Stimulated activated naive CD8-positive, alpha-beta T cell treated with anti-CD3 and anti-CD28 coated beads, Interleukin-15, Interleukin-2, amounts not matched to agents 100 U/mL and 50 U/mL, for 24 hours (primary cell): Measurements from ENCODE around the gene ADPRS.

Experiments used
- ATAC-seq: fragments of 150-1000 bp; cut with Tn5 transposase; one replicate; pipeline ENCODE4 v1.10.0; 2021
- DNase-seq: peaks from one replicate; pipeline ENCODE4 v3.0.0; 2021

ADPRS gene

DNA sequence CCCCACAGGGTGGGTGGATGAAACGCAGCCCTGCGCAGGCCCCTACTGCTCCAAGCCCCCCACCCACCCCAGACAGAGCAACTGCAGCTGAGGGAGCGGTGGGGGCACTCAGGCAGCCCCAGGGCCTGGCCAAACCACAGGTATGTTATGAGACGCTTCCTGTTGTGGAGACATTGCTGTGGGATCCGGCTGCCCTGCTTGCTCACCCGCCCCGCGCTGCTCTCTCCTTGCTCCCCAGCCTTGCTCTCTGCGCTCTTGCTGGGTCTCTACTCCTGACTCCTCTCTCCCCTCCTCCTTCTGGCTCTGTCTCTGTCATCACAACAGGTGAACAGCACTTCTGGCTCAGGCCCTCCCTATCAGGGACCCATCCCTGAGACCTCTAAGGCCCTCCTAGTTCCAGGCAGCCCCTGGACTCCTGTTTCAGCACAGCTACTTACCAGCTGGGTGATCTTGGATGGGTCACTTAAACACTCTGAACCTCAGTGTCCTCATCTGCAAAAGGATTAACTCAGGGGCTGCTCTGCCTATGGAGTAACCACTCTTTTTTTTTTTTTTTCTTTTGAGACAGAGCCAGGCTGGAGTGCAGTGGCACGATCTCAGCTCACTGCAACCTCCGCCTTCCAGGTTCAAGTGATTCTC is 20.5 kb downstream of the ADPRS start:
- DNase-seq (peak; percentile 50), ATAC-seq (peak; percentile 71)

DNA sequence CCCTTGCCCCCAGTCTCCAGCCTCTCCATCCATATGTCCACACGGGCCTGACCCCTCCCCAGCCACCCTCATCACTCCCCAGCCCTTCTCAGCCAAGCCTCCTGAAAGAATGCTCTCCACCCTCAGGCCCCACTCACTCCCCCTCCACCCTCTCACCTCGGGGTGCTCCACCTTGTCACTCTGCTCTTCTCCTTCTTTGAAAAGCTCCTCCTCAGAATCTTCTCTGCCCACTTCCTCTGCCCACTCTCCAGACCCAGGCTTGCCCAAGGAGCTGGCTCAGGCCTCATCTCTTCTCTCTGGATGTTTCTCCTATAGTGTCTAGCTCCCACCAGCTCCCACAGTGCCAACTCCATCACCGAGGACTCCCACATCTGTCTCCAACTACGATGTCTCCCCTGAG is 22.5 kb downstream of the ADPRS start:
- DNase-seq (no peak), ATAC-seq (no peak)

DNA sequence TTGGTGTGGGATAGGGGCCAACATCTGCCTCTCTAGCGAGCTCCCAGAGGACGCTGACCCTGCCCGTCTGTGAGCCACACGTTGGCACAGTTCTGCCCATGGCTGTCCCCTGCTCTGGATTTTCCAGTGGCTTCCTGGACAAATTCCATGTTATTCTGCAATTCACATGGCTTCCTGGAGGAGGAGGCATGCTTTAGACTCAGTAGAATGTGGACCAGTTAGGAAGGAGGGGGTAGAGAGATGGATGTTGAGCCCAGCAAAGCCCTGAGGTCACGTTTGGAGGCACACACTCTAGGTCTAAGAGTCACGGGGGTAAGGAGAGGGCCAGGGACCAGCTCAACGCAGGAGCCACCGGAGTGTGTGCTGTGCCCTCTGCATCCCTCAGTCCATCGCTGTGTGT is 24.1 kb downstream of the ADPRS start:
- no peak for DNase-seq
- no peak for ATAC-seq

DNA sequence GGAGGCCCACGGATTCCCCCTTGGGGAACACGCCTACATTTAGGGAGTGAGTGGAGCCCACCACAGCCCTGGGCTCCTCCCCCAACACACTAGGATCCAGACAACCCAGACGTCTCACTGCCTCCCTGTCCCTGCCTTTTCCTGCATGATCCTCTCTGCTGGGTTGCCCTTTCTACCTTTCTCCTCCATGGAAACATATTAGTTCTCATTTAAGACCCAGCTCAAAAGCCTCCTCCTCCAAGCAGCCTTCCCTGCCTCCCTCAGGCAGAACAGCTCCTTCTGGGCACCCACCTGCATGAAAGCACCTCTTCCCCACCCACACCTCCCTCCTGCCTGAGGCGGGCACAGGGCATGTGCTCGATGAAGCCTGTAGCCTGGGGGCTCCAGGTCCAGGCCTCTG is 25.7 kb downstream of the ADPRS start:
- no peak for ATAC-seq

DNA sequence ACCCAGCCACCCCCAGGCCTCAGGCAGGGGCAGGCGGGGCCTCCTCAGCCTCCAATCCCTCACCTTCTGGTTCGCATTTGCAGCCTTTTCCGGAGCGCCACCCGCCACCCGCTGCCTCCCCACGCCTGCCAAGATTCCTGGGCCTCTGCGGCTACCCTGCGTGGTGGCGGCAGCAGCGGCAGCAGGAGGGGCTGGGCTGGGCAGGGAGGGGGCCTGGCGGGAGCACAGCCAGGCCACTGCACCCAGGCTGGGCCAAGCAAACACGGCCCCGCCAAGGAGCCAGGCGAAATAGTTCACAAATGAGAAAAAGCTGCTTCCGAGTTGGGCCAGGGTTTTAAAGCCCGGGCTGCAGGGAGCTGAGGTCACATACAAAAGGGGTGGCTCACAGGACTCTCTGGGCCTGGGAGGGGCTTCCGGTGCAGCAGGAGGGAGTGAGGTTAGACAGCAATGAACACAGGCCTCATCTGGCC is 26.5 kb downstream of the ADPRS start:
- ATAC-seq (no peak), DNase-seq (no peak)

More for the DNA sequence above, 25.7 kb downstream of the ADPRS start:
- no peak for DNase-seq

DNA sequence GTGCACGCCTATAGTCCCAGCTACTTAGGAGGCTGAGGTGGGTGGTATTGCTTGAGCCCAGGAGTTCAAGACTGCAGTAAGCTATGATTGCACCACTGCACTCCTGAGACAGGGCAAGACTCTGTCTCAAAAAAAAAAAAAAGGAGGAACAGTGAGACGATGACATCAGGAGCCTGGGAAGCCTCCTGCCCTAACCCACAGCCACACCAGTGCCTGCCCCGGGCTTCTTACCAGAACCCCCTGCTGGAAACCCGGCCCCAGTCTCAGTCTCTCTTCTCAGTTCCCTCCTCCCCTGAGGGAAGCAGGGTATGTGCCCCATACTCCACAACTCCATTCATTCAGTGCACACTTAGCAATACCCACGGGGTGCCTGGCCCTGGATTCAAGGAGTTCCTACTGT is 27.2 kb downstream of the ADPRS start:
- no peak for ATAC-seq
- no peak for DNase-seq

DNA sequence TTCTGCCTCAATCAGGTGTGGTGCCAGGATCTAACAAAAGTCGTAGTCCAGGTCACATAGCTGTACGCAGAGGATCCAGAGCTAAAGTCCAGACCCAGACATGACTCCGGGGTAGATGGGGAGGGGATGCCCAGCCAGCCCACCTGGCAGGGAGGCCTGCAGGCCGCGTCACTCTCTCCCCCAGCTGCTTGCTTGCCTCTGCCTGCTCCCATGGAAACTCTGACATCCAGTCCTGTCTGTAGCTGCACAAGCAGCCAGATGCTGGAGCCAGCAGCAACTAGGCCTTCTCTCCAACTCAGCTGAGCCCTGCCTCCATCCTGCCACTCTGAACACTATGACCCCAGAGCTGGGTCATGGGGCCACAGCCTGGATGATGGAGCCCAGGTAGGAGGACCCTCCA is 28.2 kb downstream of the ADPRS start:
- ATAC-seq (no peak), DNase-seq (no peak)

DNA sequence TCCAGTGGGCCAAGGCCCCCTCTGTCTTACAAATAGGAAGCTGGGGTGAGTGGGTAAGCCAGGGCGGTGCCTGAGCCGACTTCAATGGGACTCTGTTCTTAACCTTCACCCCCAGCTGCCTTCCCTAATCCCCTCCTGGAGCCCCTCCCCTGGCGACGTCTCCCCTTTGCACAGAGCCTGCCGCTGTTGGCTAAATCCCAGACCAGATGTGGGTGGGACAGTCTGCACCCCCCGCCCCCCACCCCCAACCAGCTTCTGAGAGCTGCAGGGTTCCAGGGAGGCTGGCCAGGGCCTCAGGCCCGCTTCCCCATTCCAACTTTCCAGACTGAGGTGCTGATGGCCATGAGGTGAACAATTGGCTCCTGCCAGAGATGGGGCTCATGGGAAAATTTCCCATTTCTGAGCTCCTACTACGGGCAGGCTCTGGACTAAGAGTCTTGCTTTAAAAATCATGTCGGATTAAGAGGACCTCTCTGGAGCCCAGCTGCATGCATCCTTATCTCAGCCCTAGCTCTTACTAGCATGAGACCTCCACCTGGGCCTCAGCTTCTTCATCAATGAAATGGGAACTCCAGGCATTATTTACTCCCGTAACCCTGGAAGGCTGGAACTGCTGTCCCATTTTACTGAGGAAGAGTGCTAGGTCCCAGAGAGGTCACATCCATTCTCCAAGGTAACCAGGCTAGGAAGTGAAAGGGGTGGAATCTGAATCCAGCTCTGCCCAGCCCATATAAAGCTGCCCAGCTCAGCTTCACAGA is 29.9 kb downstream of the ADPRS start:
- ATAC-seq (no peak), DNase-seq (no peak)

DNA sequence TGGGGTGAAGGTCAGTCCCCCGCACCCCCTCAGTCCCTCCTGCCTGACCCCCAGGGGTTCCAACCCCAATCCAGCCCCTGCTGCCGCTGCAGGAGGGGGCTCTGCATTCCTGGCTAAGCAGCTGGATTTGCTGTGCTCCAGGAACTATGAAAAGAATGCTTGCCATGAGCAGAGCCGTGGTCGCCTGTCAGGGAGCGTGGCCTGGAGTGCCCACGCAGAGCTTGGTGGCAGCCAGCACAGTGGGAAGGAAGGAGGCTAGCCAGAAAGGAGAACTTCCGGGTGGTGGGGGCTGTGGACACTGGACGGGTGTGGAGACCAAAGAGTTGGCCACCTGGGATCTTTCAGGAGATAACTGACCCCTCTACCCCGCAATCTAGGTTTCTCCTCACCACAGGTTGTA is 30.8 kb downstream of the ADPRS start:
- no peak for ATAC-seq
- DNase-seq = no peak

DNA sequence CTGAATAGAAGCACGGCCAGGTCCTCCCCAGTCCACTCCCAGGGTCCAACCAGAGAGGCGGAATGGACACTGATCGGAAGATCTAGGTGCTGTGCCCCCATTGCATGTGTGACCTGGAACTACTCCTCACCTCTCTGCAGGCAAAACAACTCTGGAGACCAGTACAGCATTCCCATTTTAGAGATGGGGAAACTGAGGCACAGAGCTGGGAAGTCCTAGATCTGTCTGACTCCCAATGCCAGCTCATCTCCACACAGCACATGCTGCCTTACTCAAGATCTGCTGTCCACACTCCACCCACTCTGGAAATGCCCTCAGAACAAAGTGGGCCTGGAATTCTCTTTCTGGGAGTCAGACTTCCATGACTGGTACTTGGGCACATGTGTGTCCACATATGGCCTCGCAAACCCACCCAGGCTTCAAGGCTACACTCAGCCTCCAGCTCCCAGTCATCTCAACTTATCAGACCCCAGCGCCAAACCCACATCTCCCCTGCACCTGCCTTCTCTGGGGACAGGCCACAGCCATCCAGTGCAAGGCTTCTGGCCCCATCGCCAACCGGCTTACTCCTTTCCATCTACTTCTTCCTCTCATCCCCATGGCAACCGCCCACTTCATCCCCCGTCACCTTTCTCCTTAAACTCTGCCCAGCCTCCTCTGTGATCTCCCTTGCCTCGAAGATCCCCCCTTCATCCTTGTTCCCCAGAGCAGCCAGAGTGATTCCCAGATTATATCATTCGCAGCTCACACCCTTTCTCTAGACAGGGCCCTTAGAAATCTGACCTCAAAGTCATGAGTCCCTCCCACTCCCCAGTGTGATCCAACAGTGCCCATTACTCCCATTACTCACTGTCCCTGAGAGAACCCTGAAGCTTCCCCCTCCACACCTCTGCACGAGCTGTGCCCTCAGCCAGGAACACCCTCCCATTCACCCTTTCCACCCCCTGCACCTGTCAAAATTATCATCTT is 33.7 kb downstream of the ADPRS start:
- ATAC-seq (no peak), DNase-seq (no peak)

DNA sequence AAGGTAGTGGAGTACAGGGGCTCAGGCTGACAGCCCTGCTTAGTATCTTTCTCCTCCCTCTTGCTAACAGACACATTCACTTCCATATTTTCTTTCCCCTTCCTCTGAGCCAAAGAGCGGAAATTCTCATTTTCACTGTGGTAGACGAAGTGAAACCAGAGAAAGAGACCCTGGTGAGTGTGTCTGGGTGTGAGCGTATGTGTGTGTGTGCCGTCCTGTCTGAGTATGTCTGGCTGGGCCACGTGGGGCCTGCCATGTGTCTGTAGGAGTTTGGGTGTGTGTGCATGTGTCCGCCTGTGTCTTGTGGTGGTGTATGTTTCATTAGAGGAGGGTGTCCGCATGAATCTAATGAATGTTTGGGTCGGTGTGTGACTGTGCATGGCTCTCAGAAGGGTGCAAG is 34.7 kb downstream of the ADPRS start:
- peak; percentile 38 for ATAC-seq
- DNase-seq = peak; percentile 28

DNA sequence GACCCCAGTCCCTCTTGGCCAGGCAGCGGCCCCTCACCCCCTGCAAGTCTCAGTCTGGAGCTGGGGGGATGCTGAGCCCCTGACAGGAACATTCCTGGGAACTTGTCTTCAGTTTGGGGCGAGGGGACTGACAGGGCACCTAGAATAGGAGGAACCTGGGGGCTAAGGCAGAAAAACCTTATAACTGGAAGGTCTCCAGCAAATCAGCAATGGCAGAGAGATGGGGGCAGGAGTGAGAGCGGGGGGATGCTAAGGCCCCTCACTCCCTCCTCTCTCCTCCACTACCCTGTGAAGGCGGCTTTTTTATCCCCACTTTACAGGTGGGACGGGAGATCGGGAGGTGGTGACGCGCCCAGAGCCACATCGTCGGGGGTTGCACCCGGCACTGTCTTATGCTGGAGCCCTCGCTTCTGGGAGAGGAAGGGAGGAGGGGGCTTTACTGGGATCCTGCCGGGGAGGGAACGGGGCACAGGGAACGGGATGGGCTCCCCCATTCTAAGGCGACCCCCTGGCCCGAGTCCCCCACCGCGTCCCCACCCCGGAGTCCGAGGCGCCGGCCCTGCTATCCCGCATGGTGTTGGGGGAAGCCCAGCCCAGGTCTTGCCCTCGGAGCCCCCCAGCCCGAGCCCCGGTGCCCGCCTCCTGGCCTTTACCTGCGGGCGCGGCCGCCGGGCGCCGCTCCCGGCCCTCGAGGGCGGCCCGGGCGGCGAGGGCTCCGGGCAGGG is 35.9 kb downstream of the ADPRS start:
- DNase-seq = no peak
- ATAC-seq = no peak

DNA sequence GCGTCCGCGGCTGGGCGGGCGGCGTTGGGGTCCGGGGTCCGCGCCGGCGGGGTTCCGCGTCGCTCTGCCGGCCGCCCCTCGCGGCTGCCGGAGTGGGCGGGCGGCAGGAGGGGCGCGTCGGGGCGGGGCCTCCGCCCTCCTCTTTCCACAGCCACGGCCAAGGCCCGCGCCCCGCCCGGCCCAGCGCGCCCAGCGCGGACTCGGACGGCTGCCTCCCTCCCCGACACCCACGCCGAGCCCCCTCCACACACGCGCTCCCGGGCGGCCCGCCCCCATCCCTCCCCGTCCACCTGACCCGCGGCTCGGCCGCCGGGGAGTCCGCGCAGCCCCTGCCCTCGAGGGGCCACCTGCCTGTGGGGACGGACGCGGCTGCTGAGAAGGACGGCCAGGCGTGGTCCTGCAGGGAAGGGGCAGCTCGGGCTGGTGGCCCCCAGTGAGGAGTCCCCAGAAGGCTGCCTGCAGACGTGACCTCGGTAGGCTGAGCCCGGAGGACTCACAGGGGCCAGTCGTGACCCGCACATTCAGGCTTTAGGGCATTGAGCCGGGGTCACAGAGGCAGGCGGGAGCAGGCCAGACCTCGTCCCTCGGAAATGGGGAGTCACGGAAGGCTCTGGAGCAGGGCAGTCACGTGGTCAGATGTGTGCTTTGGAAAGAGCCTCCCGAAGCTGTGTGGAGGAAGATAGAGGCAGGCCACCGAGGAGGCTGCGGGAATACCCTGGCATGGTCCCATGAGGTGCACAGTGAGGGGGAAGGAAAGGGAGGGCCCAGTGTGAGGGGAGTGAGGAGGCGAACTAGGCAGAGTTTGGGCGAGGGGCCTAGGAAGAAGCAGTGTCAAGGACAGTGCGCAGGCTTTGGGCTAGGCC is 36.7 kb downstream of the ADPRS start, which contains the start of gene COL8A2:
Gene COL8A2 (minus strand): TSS at position 94 of the 863 bp plus-strand sequence. CDS start 24,980 bp downstream, outside the sequence.
- ATAC-seq (no peak), DNase-seq (no peak)

DNA sequence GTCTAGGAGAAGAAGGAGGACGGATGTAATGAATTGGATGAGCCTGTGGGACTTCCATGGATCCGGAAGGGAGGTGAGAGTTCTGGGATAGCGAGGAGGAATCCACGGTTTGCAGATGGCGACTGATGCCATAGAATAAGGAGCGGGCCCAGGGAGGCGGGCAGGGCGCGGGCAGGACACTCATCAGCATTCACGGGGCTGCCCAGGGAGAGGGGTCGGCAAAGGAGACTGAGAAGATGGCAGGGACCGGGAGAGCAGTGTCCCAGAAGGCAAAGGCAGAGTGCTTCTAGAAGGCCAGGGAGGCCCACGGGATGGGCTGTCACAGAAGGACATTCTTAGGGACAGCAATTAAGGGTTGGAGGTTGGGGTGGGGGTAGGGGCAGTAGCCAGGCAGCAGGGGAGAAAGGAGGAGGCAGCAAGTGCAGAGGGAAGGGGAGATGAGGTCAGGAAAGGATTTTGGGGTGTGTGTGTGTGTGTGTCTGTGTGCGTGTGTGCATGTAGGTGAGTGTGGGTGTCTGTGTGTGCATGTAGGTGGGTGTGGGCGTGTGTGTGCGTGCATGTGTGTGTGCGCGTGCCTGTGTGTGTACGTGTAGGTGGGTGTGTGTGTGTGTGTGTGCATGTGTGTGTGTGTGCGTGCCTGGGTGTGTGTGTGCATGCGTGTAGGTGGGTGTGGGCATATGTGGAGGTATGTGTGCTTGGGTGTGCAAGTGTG is 37.5 kb downstream of the ADPRS start:
- DNase-seq = no peak
- no peak for ATAC-seq

DNA sequence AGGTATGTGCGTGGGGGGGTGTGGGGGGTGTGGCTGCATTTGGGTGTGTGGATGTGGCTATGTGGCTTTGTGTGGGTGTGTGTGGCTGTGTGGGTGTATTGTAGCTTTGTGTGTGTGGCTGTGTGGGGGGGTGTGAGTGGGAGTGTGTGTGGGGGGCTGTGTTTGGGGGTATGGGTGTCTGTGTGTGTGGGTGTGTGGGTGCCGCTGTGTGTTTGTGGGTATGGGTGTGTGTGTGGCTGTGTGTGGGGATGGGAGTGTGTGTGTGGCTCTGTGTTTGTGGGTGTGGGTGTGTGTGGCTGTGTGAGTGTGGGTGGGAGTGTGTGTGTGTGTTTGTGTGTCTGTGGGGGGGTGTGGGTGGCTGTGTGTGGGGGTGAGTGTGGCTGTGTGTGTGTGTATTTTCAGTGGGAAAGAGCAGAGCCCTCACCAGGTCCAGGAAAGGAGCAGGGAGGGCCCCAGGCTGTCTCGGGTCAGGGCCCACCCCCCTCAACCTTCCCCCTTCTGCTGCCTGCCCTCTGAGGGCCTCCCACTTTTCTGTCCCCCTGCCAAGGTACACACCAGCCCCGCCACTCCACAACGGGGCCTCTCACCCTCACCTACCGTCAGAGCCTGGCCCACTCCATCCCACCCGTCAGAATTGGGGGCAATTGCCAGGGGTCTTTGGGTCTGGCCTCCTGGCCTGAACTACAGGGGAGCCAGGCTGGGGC is 38.3 kb downstream of the ADPRS start:
- ATAC-seq (no peak), DNase-seq (no peak)

DNA sequence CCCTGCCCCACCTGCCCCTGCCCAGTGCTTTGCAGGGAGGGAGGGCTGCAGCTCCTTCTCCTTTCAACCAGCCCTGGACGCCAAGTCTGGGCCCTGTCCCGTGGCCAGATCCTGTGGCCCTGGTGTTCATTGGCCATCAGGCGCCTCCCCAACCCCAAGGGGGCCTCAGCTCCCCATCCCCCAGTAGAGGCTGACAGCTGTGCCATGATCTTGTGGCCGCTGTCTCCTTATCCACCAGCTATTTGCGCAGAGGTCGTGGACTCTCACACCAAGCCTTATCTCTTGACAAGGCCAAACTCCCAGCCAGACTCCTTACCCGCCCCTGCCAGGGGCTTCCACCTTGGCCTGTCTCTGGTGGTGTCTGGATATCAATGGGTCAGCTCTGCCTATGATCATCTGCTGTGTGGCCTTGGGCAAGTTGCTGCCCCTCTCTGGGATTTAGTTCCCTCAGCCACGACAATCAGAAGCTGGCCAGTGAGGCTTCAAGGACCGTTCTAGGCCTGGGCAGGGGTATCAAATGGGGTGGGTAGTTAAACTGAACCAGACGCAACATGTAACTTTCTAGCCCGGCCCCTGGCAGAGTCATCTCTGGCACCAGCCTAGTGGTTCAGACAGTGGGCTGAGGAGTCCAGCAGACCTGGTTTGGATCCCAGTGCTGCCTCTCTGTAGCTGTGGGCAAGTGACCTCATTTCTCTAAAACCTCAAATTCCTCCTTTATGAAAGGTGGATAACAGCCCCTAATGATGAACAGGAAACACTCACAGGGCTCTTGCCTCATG is 39.6 kb downstream of the ADPRS start:
- DNase-seq (no peak), ATAC-seq (no peak)

DNA sequence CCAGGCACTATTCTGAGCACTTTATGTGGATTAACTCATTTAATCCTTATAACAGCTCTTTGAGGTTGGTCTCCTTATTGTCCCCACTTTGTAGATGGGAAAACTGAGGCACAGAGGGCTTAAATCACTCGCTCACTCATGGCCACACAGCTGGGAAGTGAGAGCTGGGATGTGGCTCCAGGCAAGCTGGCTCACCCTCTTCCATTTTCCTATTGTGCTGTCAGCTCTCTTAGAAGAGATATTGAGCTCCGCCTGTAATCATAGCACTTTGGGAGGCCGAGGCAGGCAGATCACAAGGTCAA is 40.2 kb downstream of the ADPRS start:
- no peak for ATAC-seq
- DNase-seq = no peak

DNA sequence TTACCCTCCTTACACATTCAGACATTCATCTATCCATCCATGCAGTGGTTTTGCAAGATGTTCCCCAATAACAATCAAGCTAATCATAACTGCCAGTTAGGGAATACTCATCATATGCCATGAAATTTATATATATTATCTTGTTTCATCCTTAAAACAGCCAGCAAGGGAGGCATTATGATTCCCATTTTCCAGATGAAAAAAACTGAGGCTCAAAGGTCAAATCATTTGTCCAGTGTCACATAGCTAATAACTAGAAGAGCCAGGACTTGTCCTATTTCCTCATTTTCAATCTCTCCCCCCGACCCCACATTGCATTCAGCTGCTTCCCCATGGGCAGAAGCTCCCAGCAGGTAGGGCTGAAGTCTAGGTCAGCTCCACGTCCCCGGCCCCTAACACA is 43.3 kb downstream of the ADPRS start:
- DNase-seq = no peak
- no peak for ATAC-seq

DNA sequence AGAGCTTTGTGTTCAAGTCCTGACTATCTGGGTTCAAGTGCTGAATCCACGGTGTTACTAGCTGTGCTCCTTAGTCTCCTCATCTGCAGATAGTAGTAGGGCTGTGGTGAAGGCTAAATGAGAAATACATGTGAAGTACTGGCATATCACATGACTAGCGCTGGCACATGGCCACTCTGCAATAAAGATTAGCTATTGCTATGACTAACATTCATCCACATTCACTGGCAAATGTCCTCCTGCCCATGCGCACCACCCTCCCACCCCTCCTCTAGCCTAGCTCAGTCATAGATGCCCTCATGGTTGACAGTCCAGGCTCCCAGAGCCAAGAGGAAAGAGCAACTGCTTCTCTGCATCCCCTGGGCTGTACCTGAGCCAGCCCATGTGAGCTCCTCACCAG is 44.8 kb downstream of the ADPRS start:
- ATAC-seq = no peak
- no peak for DNase-seq
